Breast epithelium (tissue), 3 donors: ENCODE measurements around the gene WSB1.

Source experiments
- CTCF ChIP-seq, 3 donors: fragments of 450-650 bp; IDR thresholded peaks; one replicate each; pipeline ENCODE4 v1.5.1; 2016 to 2017; ENCODE audit warnings: antibody characterized with exemption in 3 of 3, mild to moderate bottlenecking in 3 of 3, moderate library complexity in 3 of 3
- POLR2A ChIP-seq: fragments of 450-650 bp; IDR thresholded peaks from one replicate; pipeline ENCODE4 v1.6.1; 2016; ENCODE audit warnings: antibody characterized with exemption, mild to moderate bottlenecking, moderate library complexity
- POLR2AphosphoS5 ChIP-seq, 3 donors: sonication (generic); formaldehyde crosslinking; IDR thresholded peaks; one replicate each; pipeline ENCODE4 v1.6.1; 2017; ENCODE audit warnings: antibody characterized with exemption in 3 of 3

GRCh38 chr17:27280527-27280926 is 13.4 kb upstream of the WSB1 start:
- no peak for TF ChIP-seq POLR2AphosphoS5 (IDR thresholded peaks at IDR 0.05)
- TF ChIP-seq POLR2A: no peak
- TF ChIP-seq CTCF (IDR thresholded peaks at IDR 0.05): no peak
